HG02970 (cell line): ENCODE results near the gene CCNA2.

Source experiments
- ATAC-seq: cut with Tn5 transposase; IDR thresholded peaks from one replicate; pipeline ENCODE4 v1.9.1; 2021; ENCODE audit warnings: mild to moderate bottlenecking, moderate library complexity, moderate number of reproducible peaks; ENCODE audit not compliant: unreplicated experiment, low FRiP score

The CCNA2 gene

DNA sequence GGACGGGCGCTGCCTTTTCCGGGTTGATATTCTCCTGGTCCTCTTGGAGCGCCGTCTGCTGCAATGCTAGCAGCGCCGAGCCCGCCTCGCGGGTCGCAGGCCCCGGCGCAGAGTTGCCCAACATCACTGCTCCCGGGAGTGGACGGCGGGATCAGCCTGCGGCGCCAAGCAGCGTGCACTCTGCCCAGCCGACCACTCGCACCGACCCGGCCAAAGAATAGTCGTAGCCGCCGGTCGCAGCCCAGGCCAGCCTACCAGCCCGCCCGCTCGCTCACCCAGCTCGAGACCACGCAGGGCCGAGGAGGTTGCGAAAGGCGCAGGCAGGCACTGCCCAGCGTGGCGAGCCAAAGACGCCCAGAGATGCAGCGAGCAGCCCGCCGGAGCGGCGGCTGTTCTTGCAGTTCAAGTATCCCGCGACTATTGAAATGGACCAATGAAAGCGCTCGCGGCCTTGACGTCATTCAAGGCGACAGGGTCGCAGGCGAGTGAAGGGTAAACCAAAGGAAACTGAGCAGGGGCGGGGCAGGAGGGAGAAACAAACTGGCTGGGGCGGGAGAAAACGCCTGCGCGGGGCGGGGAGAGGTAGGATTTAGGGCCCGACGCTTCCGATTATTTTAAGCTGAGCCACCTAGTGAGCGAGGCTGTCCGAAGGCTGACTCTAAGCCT is at the start of gene CCNA2:
TSS of gene CCNA2 (minus strand) at position 379 of the 666 bp plus-strand sequence. CDS start at position 124, 255 bp downstream.
- peak; percentile 96 for ATAC-seq

DNA sequence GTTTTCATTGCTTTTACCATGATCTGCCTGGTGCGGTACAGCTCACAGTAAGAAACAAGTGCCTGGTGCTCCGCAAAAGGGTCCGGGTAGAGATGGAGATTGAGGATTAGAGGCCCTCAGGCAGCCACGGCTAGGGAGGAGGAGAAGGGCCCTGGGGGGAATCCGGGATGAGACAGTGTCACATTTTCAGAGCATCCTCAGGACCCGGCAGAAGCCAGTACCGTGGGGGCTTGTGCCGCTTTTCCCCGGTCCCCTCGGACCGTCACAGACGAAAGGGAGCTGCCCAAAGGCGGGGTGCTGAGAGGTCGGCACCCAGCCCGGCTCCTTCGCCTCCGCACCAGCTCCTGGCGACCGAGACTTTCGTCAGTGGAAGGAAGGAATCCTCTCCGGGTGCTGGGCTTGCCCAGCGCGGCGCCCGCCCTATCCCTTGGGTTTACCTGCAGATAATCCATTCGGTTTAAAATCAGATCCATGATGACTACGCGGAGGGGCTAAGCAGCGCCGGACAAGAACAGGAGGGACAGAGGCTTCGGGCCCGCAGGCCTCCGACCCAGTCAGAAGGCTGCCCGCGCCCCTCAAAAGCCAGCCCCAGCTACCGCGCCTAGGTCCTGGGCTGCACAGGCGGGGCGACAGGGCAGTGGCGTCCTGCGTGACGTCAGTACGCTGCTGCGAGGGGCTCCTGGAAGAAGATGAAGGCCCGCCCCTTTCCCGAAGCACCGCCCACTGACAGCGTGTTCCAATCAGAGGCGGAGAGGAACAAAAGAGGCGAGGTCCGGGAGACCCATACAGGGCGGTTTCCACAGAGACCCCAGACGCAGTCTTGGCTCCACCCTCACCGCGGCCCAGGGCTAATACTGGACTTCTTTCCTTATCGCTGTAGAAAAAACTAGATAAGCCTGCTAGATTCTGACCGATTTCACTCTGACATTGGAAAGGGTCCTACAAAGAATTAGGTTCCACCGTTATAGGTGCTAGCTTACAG is 46.4 kb upstream of the CCNA2 start, which contains the start of gene BBS7:
TSS of gene BBS7 (minus strand) at position 634 of the 982 bp plus-strand sequence. CDS start at position 473, 161 bp downstream.
- peak; percentile 99 for ATAC-seq

DNA sequence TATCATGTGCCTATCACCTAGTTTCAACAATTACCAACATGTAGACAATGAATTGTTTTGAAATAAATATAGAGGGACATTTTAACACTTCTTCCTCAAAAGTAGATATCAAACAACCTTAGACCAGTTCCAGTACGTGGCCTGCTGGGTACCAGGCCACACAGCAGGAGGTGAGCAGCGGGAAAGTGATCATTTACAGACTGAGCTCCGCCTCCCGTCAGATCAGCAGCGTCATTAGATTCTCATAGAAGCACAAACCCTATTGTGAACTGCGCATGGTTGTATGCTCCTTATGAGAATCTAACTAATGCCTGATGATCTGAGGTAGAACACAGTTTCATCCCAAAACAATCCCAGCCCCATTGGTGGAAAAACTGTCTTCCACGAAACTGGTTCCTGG is 40.1 kb upstream of the CCNA2 start:
- ATAC-seq, result no peak

DNA sequence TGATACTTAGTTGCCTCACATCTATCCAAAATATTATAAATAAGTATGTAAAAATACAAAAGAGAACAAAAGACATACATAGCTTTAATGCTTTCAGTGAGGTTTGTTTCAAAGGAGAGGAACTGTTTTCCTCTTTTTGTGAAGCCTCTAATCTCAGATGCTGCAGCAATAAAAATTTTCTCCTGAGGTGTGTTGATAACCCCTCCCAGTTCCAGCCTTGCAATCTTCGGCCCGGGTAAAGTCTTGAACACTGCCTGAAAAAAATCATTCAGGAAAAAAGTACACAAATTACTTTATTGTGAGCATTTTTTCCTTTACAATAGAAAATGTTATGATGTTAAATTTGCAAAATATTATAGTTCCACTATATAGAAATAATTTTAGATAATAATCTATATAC is 37.7 kb upstream of the CCNA2 start:
- ATAC-seq, result no peak

DNA sequence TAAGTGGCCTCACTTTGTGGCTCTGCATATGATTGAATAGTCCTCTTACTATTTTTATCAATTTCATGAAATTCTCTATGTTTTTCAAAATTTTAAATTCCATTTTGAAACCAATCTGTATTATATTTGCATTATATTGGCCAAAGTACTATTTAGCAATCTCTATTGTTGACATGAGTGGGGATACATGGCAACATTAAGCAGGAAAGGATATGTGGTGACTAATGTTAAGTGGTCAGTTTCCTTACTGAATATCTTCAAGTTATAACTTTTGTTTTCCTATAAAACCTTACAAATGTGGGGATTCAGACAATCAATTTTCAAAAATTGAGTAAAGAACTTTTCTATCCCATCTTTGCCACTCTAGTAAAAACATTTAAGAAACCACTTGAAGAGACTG is 36.4 kb upstream of the CCNA2 start:
- no peak for ATAC-seq

DNA sequence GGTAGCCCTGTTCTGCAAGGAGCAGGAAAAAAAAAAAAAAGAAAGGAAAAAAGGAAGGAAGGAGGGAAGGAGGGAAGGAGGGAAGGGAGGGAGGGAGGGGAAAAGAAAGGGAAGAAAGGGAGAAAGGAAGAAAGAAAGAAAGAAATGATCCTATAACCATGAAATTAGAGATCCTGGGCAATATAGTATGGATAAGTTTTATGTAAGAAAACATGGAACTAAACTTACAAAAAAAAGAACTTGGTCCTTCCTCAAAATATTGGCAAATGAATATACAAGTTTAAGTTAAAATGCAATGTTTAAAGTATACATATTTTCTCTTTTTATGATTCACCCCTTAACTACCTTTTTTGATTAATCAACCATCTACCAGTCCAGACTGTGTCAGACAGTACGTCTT is 27.7 kb upstream of the CCNA2 start:
- no peak for ATAC-seq

DNA sequence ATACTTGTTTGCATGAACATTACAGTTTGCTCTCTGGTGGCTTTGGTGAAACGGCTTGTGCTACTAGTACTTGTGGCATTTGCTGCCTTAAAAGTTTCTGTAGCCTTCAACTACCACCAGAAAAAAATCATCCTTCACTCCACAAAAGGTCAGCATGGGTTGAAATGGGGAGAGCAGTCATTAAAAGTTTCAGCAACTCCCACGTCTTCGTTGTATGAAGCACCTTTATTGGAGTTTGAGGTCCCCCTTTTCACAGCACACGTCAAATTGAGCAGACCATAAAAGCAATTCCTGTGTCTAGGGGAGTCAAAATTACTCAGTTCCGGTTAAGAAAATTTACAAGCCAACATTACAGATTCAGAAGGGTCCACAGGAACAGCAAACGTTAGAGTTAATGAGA is 23.0 kb upstream of the CCNA2 start:
- no peak for ATAC-seq

DNA sequence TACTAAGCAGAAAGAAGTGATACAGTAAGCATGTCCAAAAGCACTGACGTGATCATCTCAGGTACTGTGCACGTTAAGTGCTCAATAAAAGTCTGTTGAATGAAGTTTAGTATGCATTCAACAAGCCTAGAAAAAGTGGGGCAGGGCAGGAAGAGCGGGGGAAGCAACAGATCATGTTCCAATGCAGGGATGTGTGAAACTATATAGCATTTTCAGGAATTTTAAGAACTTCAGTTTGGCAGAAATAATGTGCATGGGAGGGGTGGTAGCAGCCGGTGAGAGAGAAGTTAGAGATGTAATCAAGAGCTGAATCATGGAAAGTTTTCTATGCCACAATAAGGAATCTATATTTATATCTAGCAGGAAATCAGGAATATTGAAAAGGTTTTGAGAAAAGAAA is 19.2 kb upstream of the CCNA2 start:
- no peak for ATAC-seq

DNA sequence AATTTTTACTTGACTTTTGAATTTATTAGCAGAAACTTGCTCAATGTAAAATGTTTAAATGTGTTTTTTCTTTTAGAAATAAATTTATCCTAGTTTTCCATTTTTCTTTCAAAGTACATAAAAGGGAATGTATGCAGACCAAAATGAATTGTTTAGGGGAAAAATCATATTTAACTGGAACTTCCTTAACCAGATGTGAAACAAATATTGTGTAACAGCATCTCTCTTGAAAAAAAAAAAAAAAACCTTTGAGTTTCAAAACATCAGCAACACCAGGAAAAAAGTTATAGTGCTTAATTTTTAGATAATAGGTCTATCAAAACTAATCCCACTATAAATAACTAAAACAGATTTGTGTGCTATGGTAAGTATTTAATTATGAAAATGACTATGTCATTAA is 14.5 kb upstream of the CCNA2 start:
- no peak for ATAC-seq

DNA sequence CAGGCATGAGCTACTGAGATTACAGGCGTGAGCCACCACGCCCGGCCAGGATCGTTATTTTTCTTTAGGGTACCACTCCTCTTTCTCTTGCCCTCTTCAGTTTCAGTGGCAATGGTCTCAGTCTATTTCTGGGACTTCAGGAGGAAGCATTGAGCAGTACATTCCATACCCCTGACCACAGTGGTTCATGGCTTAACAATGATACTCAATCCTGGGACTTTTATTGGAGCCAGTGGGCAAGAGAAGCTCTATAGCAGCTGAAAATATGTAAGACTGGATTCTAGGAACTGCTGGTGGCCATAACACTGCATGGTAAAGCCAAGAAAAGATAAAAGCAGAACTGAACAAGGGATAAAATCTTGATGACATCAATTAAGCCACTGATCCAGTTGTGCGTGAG is 5.8 kb upstream of the CCNA2 start:
- ATAC-seq, result no peak

DNA sequence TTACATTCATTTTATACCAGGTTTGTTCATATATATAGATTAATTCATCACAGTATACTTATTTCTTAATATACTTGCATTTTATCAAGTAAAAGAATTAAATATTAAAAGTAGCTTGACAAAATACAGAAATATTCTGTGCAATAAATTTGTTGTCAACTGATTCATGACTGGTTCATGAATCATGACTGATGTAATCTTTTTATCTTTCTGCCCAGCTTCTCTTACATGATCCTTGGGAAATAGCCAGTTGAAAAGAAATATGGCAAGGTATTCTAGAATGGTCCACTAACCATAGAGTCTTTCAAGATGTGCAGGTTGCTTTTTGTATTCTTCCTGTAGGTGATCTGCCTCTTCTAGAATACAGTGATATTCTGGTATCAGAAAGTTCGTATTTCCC is 4.2 kb upstream of the CCNA2 start:
- no peak for ATAC-seq

DNA sequence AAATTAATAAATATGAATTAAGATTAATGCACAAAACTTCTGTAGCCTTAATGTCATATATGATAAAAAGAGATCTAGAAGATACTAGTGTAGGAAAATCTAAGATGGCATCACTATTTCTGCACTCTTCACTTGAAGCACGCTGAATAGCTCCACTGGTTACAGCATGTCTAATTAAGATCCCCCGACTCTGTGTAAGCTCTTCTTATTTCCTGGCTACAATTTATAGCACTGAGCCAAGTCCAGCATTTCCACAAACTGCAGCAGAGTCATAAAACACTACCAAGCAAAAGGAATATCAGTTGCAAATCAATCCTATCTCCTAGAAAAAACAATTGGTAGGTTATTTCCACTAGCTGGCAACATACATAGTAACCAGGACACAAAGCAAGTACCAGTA is 1.3 kb upstream of the CCNA2 start:
- ATAC-seq, result no peak

DNA sequence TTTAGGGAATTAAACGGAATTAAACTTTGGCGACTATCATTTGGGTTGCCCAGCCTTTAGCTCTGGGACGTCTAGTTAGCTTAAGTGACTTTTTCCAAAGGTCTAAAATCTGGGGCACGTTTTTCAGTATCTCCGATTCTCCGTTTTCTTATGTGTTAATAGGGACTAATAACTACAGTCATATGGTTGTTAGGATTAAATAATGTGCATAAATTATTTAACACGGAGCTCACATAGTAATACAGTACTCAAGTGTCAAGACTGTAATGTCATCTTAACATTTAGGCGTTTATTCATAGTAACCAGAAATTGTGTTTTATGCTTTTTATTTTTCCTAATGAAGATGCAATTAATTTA is 466 bp upstream of the CCNA2 start:
- ATAC-seq, result no peak

DNA sequence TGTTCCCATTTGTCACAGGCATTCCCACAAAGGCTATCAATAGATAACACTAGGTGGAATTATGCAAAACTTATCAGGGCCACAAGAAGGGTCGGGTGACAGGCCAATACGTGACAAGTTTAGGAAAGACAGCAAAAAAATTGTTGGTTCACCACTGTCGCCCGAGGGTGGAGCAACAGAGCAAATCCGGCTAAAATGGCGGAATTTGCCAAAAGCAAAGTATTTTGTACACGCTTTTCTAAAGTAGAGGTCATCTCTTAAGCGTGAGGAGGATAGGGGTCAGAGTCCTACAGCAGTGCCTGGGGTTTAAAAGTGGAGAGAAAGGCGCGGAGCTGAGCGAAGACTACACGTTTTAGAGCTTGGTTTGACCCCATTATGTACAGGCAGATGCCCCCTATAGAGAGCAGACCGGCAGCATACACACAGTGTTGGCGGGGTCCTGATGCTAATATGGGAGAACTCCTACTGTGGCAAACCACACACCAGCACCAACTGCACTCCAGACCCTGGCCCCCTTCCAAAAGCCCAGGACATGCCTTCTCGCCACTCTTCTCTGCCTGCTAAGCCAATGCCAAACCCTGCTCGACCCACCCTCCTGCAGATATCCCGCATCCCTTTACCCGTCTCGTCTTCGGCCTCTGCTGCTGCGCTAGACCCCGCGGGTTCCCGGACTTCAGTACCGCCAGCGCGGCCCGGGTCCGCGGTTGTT is 733 bp downstream of the CCNA2 start:
- peak; percentile 26 for ATAC-seq

DNA sequence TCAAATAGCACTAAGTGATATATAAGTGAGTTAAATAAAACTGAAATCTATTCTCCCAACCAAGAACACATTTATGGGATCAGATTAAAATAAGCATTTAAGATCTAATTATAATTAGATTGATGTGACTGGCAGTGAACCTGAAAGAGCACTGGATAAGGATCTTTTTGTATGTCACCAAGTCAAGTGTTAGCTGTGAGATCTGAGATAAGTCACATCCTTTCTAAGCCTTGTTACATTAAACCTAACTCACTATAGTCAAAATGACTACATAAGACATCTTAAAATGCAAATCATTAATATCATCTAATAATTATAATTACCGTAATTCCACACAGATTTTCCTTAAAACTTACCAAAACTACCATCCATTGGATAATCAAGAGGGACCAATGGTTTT is 1.6 kb downstream of the CCNA2 start:
- ATAC-seq, result no peak

DNA sequence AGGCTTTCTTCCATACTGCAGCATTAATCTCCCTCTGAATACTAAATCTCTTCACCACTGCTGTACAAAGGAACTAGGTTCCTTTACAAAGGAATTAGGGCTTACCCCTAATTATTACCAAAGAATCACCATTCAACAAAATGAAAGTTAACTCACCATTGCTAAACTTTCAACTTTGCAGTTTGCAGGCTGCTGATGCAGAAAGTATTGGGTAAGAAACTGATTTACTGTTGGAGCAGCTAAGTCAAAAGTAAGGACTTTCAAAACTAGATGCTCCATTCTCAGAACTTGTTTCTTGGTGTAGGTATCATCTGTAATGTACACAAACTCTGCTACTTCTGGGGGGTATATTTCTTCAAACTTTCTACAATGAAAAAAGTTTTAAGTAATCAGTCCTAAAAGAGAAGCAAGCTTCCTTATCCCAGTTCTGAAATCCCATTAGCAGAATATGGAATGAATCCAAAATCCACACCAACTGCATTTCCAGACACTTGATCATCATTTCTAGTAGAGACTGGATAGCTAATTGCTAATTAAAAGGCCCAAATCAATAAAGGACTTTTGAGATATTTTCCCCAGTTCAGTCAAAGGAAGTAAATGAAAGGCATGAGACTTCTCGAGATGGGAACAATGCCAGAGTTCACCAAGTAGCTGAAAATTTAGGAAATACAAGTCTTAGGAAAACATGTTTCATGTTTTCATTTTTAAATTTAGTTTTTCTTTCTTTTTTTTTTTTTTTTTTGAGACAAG is 4.3 kb downstream of the CCNA2 start:
- no peak for ATAC-seq

DNA sequence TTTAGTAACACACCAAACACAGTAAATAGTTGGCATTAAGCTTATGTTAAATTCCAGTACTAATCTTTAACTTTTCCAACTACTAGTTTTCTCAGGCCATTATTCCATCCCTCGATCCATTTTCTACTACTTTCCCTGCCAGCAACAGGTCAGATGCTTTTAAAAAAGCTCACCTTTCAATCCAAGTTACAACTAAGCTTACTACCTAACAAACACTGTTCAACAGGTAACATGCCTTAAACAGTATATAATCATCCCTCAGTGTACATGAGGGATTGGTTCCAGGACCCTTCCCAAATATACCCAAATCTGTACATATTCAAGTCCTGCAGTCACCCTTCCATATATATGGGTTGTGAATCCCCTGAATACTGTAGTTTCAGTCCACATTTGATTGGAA is 5.5 kb downstream of the CCNA2 start:
- ATAC-seq, result no peak

DNA sequence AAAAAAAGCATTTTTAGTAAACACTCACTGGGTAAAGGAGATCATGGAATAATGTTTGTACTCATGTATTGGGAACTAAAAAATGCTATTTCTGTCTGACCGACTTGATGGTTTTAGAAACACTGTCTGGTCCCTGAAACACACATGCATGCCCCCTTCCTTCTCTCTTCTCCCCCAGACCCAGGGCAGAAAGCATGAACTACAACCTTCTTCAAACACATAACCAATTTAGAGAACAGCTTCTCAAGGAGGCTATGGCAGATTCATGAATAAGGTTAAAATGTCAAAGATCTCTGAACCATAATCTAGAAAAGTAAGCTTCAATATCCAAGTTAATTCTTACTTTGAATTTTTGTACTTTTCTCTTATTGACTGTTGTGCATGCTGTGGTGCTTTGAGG is 6.0 kb downstream of the CCNA2 start:
- ATAC-seq, result no peak

DNA sequence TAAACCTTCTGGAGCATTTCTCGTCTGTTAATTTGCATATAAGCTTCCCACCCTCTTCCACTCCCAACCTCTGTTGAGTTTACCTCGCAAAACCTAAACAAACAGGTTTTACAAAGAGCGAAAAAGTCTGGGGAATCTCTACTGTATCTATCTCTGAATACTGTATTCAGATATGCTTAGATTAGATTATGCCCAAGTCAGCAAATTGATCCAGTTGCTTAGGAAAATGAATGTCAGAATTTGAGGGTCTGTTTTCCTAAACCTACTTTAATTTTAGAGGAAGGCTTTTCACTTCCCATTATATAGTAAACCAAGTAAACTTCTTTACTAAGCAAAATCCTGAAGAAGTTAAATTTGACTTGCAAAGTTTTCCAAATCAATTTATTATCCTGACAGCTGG is 6.7 kb downstream of the CCNA2 start:
- no peak for ATAC-seq

DNA sequence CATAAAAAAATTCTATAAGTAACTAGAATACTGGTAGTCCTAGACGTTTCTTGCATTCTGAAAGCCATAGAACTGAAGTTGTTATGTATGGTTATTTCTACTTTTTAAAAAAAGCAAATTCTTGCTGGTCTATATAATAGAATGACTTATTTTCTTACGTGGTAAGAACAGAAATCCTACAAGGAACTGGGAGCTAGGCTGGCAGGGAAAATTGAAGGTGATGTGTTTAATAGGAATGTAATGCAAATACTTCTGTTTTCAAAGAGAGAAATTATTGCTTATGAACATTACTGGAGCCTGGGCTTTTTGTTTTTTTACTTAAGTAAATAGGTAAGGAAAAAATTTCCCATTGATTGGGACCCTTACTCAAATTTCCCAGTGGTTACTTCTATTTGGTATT is 8.9 kb downstream of the CCNA2 start:
- ATAC-seq, result no peak
